ENCODE results near the gene ATP6V1C2. TPM values are rescaled to one million over a fixed set of nuclear protein-coding genes. Genes with fewer than 3 reads are reported as not detected.

The ATP6V1C2 gene
- polyA plus RNA-seq, 3 donors = 0.03 TPM; not detected in 2

DNA sequence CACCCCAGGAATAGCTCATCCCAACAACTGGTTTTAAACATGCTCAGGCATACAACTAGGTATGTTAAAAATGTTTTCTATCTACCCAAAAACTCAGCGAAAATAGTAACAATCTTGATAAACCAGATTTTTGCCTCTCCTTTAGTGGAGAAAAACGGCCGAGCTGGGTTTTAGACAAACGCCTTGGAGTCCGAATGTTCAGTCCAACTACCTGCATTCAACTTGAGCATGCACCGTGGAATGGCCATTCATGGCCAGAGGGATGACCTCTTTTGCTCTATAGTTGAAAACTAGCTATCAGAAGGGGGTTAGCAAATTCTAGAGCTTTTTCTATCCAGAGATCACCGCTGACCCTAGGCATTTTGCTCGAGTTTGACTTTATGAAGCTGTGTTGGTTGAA lies 60.3 kb downstream of the ATP6V1C2 start:
- no peaks in the 10 kb centered on the region for H3K79me2 ChIP-seq (ENCODE audit: insufficient read depth, low read length)
- peak overlapping the region in 1 of 7 donors; percentile 26 for H3K27ac Mint-ChIP-seq
- H3K4me1 ChIP-seq (ENCODE audit: control insufficient read depth in 1 of 2, insufficient read depth in 2 of 2, low read length in 2 of 2) = no peaks in the 10 kb centered on the region
- no peaks in the 10 kb centered on the region for H3K27me3 ChIP-seq (ENCODE audit: control insufficient read depth in 2 of 2, insufficient read depth in 2 of 2, low read length in 2 of 2)
- no peak overlapping the region for H3K4me3 ChIP-seq (replicated peaks in 1 of 3; ENCODE audit: low read depth in 2 of 3, low read length in 3 of 3)
- H3K9ac ChIP-seq (ENCODE audit: insufficient read depth, low read length, poor library complexity, severe bottlenecking) = no peak overlapping the region
- H3K4me2 ChIP-seq (replicated peaks; ENCODE audit: extremely low read depth, low read length, poor library complexity, severe bottlenecking) = no peak overlapping the region
- intact Hi-C loops (cut with micrococcal nuclease) = no loop called here
- WGBS (ENCODE audit: insufficient coverage) = 100% methylated on average over 8 of the region's 8 CpGs
- no peak overlapping the region for H3K4me3 Mint-ChIP-seq
- H2AFZ ChIP-seq (ENCODE audit: insufficient read depth, low read depth, low read length, poor library complexity, severe bottlenecking) = no peak overlapping the region
- H3K9me3 Mint-ChIP-seq = peaks cover 0 to 3% (median 0%) of the 10 kb centered on the region in 7 donors
- no peaks in the 10 kb centered on the region for H4K20me1 ChIP-seq (ENCODE audit: insufficient read depth, low read length)
- TF ChIP-seq, protein P1, sequence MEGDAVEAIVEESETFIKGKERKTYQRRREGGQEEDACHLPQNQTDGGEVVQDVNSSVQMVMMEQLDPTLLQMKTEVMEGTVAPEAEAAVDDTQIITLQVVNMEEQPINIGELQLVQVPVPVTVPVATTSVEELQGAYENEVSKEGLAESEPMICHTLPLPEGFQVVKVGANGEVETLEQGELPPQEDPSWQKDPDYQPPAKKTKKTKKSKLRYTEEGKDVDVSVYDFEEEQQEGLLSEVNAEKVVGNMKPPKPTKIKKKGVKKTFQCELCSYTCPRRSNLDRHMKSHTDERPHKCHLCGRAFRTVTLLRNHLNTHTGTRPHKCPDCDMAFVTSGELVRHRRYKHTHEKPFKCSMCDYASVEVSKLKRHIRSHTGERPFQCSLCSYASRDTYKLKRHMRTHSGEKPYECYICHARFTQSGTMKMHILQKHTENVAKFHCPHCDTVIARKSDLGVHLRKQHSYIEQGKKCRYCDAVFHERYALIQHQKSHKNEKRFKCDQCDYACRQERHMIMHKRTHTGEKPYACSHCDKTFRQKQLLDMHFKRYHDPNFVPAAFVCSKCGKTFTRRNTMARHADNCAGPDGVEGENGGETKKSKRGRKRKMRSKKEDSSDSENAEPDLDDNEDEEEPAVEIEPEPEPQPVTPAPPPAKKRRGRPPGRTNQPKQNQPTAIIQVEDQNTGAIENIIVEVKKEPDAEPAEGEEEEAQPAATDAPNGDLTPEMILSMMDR (IDR thresholded peaks at IDR 0.05) = no peak
- peaks cover 74 to 83% of the 10 kb centered on the region in 2 donors for H3K36me3 ChIP-seq (replicated peaks in 1 of 2; ENCODE audit: control insufficient read depth in 1 of 2, insufficient read depth in 2 of 2, low read length in 2 of 2)
- no peaks in the 10 kb centered on the region for H3K4me1 Mint-ChIP-seq
- H3K36me3 Mint-ChIP-seq = peaks cover 72 to 89% of the 10 kb centered on the region in 2 donors
- H3K27me3 Mint-ChIP-seq (ENCODE audit: low read depth in 3 of 3) = peaks cover 0 to 5% (median 0%) of the 10 kb centered on the region in 3 donors
- no peaks in the 10 kb centered on the region for H3K9me3 ChIP-seq (replicated peaks in 1 of 2; ENCODE audit: control insufficient read depth in 1 of 2, insufficient read depth in 1 of 2, low read length in 2 of 2)
- no peak for DNase-seq
- no peak overlapping the region for H3K27ac ChIP-seq (ENCODE audit: low read depth in 1 of 2, low read length in 2 of 2)

DNA sequence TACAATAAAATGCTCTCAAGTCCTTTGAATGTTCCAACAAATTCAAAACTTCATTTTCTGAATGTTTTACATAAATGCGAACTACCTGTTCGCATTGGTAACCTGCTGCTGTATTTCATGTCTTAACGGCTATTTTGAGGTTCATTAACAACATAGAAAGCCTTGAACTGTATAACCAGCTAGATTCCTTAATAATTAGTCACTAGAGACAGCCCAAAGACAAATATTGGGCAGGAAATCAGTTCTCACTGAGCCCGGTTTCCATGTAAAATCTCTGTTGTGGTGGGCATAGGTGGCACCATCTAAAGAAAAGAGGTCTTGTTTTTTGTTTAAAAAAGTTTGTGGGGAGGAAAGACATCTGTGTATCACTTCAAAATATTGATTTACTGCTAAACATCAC lies 62.0 kb downstream of the ATP6V1C2 start:
- H4K20me1 ChIP-seq (ENCODE audit: insufficient read depth, low read length) = no peaks in the 10 kb centered on the region
- no peak overlapping the region for H3K4me3 ChIP-seq (replicated peaks in 1 of 3; ENCODE audit: low read depth in 2 of 3, low read length in 3 of 3)
- H3K27ac Mint-ChIP-seq = no peak overlapping the region
- no peaks in the 10 kb centered on the region for H3K9me3 ChIP-seq (replicated peaks in 1 of 2; ENCODE audit: control insufficient read depth in 1 of 2, insufficient read depth in 1 of 2, low read length in 2 of 2)
- H3K9me3 Mint-ChIP-seq = peaks cover 0 to 3% (median 0%) of the 10 kb centered on the region in 7 donors
- H3K36me3 Mint-ChIP-seq = peaks cover 85 to 96% of the 10 kb centered on the region in 2 donors
- H3K27me3 ChIP-seq (ENCODE audit: control insufficient read depth in 2 of 2, insufficient read depth in 2 of 2, low read length in 2 of 2) = no peaks in the 10 kb centered on the region
- no peak overlapping the region for H3K27ac ChIP-seq (ENCODE audit: low read depth in 1 of 2, low read length in 2 of 2)
- H3K79me2 ChIP-seq (ENCODE audit: insufficient read depth, low read length) = no peaks in the 10 kb centered on the region
- no CpG with 5 or more reads among the region's 4 CpGs for WGBS (ENCODE audit: insufficient coverage)
- peaks cover 0 to 5% (median 0%) of the 10 kb centered on the region in 3 donors for H3K27me3 Mint-ChIP-seq (ENCODE audit: low read depth in 3 of 3)
- peaks cover 84 to 95% of the 10 kb centered on the region in 2 donors for H3K36me3 ChIP-seq (replicated peaks in 1 of 2; ENCODE audit: control insufficient read depth in 1 of 2, insufficient read depth in 2 of 2, low read length in 2 of 2)
- no peak for DNase-seq
- intact Hi-C loops (cut with micrococcal nuclease) = no loop called here
- H3K9ac ChIP-seq (ENCODE audit: insufficient read depth, low read length, poor library complexity, severe bottlenecking) = no peak overlapping the region
- TF ChIP-seq, protein P1 (IDR thresholded peaks at IDR 0.05) = no peak
- no peak overlapping the region for H3K4me3 Mint-ChIP-seq
- H3K4me1 Mint-ChIP-seq = no peaks in the 10 kb centered on the region
- no peak overlapping the region for H2AFZ ChIP-seq (ENCODE audit: insufficient read depth, low read depth, low read length, poor library complexity, severe bottlenecking)
- H3K4me2 ChIP-seq (replicated peaks; ENCODE audit: extremely low read depth, low read length, poor library complexity, severe bottlenecking) = no peak overlapping the region
- no peaks in the 10 kb centered on the region for H3K4me1 ChIP-seq (ENCODE audit: control insufficient read depth in 1 of 2, insufficient read depth in 2 of 2, low read length in 2 of 2)

All from CD14-positive monocyte (primary cell).